Fibroblast of peridontal ligament (primary cell): ENCODE data around the gene NUDT3.
"Not testable (repeated sequence)": the region's sequence is repeated elsewhere in the genome, so short reads cannot be mapped to it uniquely, and the experiment has no call there.

Experiments
- DNase-seq: peaks from one replicate; pipeline ENCODE4 v3.0.0-alpha.2; 2010; ENCODE audit errors: extremely low read depth

NUDT3 gene

DNA sequence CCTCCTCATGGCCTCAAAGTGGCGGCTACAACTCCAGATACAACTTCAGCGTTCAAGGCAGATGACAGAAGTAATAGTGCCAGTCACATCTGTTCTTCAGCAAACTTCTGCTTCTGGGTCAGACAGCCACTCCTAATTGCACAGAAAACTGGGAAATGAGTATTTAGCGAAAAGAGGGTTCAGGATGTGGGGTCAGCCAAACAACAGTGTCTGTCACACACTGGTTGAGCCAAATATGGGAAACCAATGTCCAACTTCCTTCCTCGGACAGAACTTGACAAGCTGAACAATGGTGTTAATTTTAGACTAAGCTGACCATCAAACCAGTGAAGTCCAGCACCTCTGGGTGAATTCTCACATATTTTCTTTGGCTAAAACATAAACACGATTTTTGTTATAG, 22.1 kb downstream of the NUDT3 start:
- DNase-seq = no peak

DNA sequence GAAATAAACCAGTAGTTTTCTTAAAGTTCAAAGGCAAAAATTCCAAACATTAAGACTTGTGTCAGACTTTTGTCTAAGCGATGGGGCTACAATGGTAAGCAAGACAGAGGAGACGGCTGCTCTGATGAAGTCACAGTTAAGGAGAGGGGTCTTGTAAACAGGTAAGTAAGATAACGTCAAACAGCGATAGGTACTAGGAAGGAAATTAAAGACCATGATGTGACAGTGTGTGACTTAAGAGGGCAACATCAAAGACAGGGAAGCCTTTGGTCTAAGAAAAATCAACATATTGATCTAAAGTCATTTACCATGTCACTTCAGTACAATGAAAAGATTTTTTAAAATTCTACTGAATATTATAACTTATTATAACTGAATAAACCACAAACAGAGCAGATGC, 23.1 kb downstream of the NUDT3 start:
- no peak for DNase-seq

- DNase-seq = no peak
Observed at GRCh38 chr6:34366639-34366921, 25.9 kb downstream of the NUDT3 start.

GRCh38 chr6:34365781-34366638, 26.5 kb downstream of the NUDT3 start:
- DNase-seq = peak; percentile 75

DNA sequence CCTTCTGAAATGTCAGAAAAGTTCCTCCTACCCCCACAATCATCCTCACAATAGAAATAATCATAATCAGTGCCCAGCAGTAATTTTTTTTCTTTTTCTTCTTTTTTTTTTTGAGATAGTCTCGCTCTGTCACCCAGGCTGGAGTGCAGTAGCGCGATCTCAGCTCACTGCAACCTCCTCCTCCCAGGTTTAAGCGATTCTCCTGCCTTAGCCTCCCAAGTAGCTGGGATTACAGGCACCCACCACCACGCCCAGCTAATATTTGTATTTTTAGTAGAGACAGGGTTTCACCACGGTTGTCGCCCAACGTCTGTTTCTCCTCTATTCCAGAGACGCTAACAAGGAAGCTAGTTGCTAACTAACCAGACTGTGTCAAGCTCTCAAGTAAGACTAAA, 28.8 kb downstream of the NUDT3 start:
- not testable (repeated sequence) for DNase-seq

GRCh38 chr6:34362909-34363680, 29.4 kb downstream of the NUDT3 start:
- DNase-seq = no peak

DNA sequence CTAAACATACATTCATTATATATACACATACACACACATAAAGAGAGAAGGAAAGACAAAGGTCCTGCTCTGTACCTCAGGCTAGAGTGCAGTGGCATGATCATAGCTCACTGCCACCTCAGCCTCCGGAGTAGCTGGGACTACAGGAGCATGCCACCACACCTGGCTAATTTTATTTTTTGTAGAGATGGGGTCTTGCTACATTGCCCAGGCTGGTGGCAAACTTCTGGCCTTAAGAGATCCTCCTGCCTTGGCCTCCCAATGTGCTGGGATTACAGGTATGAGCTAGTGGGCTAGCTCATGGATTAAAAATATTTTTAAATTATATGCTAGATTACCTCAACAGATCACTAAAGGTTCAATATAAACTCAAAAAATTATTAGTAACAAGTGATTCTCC, 30.3 kb downstream of the NUDT3 start:
- no peak for DNase-seq

DNA sequence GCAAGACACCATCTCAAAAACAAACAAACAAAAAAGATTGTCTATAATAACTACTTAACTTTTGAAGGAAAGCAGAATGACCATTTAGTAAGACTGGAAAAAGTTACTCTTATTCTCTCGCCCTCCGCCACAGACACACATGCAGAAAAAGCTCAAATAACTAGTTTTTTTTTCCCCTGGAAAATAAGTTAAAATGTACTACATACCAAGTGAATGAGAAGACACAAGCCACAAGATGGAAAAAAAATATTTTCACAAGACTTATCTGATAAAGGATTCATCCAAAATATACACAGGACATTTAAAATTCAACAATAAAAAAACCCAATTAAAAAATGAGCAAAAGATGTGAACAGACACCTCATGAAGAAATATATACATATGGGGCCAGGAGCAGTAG, 31.9 kb downstream of the NUDT3 start:
- peak; percentile 68 for DNase-seq

DNA sequence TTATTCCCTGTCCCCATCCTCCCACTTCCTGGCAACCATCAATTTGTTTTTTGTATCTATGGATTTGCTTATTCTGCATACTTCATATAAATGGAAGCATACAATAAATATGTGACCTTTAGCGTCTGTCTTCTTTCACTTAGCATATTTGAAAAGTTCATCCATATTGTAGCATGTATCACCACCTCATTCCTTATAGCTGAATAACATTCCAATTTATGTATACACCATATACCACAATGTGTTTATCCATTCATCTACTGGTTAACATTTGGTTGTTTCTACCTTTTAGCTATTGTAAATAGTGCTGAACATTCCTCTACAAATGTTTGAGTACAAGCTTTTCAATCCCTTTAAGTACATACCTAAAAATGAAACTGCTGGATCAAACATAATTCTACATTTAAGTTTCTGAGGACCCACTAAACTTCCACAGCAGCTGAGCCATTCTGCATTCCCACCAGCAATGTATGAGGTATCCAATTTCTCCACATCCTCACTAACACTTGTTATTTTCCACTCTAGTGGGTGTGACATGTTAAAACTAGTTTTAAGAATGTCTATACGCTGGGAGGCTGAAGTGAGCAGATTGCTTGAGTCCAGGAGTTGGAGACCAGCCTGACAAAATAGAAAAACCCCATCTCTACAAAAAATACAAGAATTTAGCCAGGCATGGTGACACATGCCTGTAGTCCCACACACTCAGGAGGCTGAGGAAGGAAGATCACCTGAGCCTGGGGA, 32.9 kb downstream of the NUDT3 start:
- peak; percentile 54 for DNase-seq

GRCh38 chr6:34358389-34358905, 34.0 kb downstream of the NUDT3 start:
- peak; percentile 82 for DNase-seq

DNA sequence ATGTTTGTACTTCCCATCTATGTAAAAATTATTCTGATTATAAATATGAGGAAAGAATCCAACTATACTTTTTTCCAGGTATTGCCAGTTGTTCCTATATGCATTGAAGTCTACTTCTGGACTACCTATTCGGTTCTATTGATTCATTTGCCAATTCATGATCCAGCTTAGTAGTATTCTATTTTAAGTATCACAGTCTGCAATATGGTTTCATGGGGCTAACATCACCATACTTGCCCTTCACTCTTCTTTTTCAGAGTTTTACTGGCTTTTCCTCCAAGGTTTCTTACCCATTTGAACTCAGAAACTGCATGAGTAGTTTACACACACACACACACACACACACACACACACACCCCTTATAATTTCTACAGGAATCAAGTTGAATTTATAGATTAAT, 34.5 kb downstream of the NUDT3 start:
- DNase-seq = no peak

DNA sequence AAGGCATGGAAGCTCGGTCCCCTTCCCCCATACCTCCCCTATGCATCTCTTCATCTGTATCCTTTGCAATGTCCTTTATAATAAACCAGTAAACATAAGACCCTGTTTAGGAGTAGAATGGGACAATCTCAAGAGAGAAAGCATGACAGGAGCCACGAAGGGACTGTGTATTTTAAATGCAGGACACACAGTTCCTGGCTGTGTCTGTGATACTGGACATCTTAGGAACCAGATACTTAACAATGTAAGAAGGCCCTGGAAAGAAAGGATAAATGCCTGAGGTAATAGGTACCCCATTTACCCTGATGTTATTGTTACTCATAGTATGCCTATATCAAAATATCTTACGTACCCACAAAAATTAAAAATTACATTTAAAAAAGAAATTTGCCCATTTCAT, 36.6 kb downstream of the NUDT3 start:
- DNase-seq = no peak

GRCh38 chr6:34354230-34354629, 38.2 kb downstream of the NUDT3 start:
- not testable (repeated sequence) for DNase-seq

DNA sequence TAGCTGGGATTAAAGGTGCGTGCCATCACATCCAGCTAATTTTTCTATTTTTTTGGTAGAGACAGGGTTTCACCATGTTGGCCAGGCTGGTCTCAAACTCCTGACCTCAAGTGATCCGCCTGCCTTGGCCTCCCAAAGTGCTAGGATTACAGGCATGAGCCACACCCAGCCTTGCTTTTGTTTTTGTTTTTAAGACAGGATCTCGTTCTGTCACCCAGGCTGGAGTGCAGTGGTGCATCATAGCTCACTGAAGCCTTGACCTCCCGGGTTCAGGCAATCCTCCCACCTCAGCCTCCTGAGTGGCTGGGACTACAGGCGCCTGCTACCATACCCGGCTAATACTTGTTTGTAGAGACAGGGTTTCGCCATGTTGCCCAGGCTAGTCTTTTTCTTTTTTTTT, 38.9 kb downstream of the NUDT3 start:
- not testable (repeated sequence) for DNase-seq

- peak; percentile 68 for DNase-seq
Observed at GRCh38 chr6:34352305-34352937, 40.0 kb downstream of the NUDT3 start.

- no peak for DNase-seq
Observed at GRCh38 chr6:34350934-34351217, 41.6 kb downstream of the NUDT3 start.

DNA sequence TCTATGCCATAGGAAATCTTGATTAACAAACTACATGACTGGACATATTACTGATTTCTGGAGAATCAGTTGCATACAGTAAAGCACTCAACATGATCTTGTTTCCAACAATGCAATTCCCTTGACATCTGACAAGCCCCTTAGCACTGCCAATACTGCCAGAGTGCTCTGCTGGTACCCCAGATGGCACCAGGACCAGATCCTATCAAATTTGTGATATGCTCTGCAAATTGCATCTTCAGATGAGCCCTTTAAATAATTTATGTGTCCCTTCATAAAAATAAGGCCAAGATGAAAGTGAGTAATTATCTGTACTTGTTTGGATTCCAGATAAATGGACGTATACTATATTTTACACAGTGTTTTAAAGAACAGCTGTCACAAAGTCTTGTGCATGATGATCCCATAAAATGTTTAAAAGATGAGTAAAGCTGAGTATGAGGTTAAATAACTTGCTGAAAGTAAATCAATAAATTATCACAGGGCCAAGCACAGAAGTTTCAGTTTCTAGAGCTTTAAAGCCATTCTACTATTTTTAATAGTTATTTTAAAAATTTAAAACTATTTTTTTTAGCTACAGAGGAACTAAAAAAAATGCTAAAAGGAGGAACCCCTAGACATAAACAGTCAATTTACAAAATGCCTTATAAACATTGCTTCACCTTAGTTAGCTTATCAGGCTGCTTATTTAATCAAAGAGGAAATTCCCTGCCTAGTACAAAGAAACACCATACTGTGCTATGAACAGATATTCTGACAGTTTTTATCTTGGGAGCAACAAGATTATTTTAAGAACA, 42.1 kb downstream of the NUDT3 start:
- DNase-seq = no peak

DNA sequence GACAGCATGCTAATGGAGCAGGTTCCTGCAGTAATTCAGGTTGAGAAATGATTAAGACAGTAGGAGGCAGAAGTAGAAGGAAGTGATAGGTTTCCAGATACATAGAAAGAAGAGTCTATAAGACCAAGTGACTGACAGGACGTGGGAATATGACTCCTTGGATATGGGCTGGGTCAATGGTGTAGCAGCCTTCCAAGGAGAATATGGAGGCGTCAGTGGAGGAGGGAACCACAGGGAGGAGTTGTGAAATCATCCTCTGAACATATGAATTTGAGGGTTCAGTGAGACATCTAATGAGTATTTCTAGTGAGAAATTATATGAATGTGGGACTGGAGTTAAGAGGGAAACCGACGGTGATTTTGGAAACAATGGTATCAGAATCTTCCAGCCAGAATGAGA, 43.3 kb downstream of the NUDT3 start:
- no peak for DNase-seq

- DNase-seq = no peak
Observed at GRCh38 chr6:34347303-34347702, 45.2 kb downstream of the NUDT3 start.

DNA sequence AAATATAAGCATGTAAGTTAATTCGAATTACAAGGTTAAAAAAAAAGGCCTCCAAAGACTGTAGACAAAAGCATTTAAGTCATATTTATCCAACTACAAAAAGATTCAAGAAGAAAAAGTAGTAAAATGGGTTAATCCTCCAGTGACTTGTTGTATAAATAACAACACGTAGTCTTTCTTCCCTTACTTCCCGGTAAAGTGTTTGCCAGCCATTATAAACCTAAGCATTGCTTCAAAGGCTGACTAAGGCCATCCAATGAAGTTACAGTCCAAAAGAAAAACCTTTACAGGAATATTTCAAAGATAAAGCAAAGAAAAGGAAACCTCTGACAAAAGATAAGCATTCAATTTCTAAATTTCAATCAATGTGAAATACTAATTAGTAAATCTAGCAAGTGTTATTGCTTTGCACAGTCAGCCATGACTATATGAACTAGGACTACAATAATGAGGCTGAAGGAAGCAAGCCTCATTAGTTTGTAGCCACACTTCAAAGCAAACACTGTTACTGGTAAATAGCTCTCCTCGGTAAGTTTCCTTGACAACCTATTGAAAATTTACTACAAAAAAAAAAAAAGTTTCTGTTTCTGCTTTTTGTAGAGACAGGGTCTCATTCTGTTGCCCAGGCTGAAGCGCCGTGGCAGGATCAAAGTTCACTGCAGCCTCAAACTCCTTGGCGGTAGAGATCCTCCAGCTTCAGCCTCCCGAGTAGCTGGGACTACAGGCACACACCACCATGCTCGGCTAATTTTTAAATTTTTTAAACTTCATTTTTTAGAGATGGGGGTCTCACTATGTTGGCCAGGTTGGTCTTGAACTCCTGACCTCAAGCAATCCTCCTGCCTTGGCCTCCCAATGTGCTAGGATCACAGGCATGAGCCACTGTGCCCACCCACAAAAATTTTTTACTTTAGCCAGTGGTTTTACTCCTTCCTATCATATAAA, 46.0 kb downstream of the NUDT3 start:
- no peak for DNase-seq
